GM12878 (cell line): ENCODE data around the gene NAP1L4. TPM values are rescaled to one million over a fixed set of nuclear protein-coding genes. Genes with fewer than 3 reads are reported as not detected.

Experiments
- ATAC-seq: fragments of 200-7000 bp; cut with Tn5 transposase; 3 replicates; pipeline ENCODE4 v1.9.1; 2020; ENCODE audit warnings: mild to moderate bottlenecking, moderate library complexity
- BruUV-seq: library from RNA; stranded (reverse); fragments of 400-500 nt; replicated peaks from 2 replicates; lab custom pipeline; 2021; lab: Mats Ljungman, UMichigan
- CTCF ChIA-PET: fragments of 300-600 bp; sonication (Branson Sonifier 250); formaldehyde crosslinking; extraction: SDS; loops from one replicate; lab custom pipeline; 2021; ENCODE audit warnings: inconsistent platforms; lab: Yijun Ruan, JAX
- POLR2A ChIA-PET: fragments of 350-600 bp; formaldehyde crosslinking; extraction: SDS; loops from one replicate; lab custom pipeline; 2021; ENCODE audit warnings: inconsistent platforms; lab: Charles Lee
- RAD21 ChIA-PET: fragments of 300-600 bp; sonication (Branson Sonifier 250); formaldehyde crosslinking; loops from one replicate; lab custom pipeline; 2023; ENCODE audit warnings: antibody characterized with exemption; ENCODE audit not compliant: unreplicated experiment; lab: Charles Lee
- SMC1A ChIA-PET: fragments of 300-600 bp; sonication (Branson Sonifier 250); formaldehyde crosslinking; loops from one replicate; lab custom pipeline; 2023; ENCODE audit not compliant: unreplicated experiment, uncharacterized antibody; lab: Charles Lee
- DNase-seq: peaks from one replicate; pipeline ENCODE4 v3.0.0-alpha.2; 2011; ENCODE audit warnings: low read depth, low spot score
- FAIRE-seq: peaks from 3 replicates; lab custom pipeline; 2011; peaks lifted over from hg19 to GRCh38; lab: Jason Lieb, UNC
- H2AFZ ChIP-seq: 2 replicates; pipeline ENCODE4 v1.6.0; 2011; ENCODE audit warnings: low read depth, low read length, control low read depth; ENCODE audit not compliant: control insufficient read depth
- H3K27ac ChIP-seq: 2 replicates; pipeline ENCODE4 v1.5.1; 2011; ENCODE audit warnings: control low read depth; ENCODE audit not compliant: control insufficient read depth, insufficient read depth
- H3K27me3 ChIP-seq, 2 experiments: replicated peaks in 1 of 2; 2 replicates each; pipeline versions ENCODE4 v1.6.0 to v1.6.1; 2011; ENCODE audit warnings: low read length in 1 of 2; ENCODE audit not compliant: control insufficient read depth in 2 of 2, insufficient read depth in 2 of 2
- H3K36me3 ChIP-seq, 2 experiments: 2 replicates each; pipeline ENCODE4 v1.5.1; 2011; ENCODE audit warnings: low read length in 1 of 2; ENCODE audit not compliant: control insufficient read depth in 2 of 2, insufficient read depth in 2 of 2
- H3K4me1 ChIP-seq: 2 replicates; pipeline ENCODE4 v1.6.1; 2011; ENCODE audit warnings: mild to moderate bottlenecking, low read length, moderate library complexity, mixed read lengths; ENCODE audit not compliant: control insufficient read depth, insufficient read depth
- H3K4me2 ChIP-seq: 2 replicates; pipeline ENCODE4 v1.6.0; 2011; ENCODE audit warnings: control low read depth; ENCODE audit not compliant: control insufficient read depth, insufficient read depth
- H3K4me3 ChIP-seq: fragments of 200-600 bp; sonication (generic); 2 replicates; pipeline ENCODE4 v1.5.1; 2016
- H3K79me2 ChIP-seq: 2 replicates; pipeline ENCODE4 v1.6.0; 2011; ENCODE audit warnings: low read length; ENCODE audit not compliant: control insufficient read depth, insufficient read depth
- H3K9ac ChIP-seq: 2 replicates; pipeline ENCODE4 v1.8.0; 2011; ENCODE audit warnings: low read length, control low read depth, mixed read lengths; ENCODE audit not compliant: control insufficient read depth, insufficient read depth
- H3K9me3 ChIP-seq: replicated peaks from 3 replicates; pipeline ENCODE4 v1.5.1; 2011; ENCODE audit warnings: mild to moderate bottlenecking, low read length; ENCODE audit not compliant: control insufficient read depth, insufficient read depth
- H4K20me1 ChIP-seq: 2 replicates; pipeline ENCODE4 v1.6.0; 2011; ENCODE audit not compliant: control insufficient read depth, insufficient read depth
- ASH2L ChIP-seq: fragments of 300-600, 200-600 bp; sonication (generic); IDR thresholded peaks from 2 replicates; pipeline ENCODE4 v1.6.1; 2017; ENCODE audit warnings: low read depth, mild to moderate bottlenecking, borderline replicate concordance
- BCL3 ChIP-seq: IDR thresholded peaks from 2 replicates; pipeline ENCODE4 v1.6.1; 2011; ENCODE audit warnings: borderline replicate concordance, low read depth, mild to moderate bottlenecking, moderate library complexity, low read length; ENCODE audit not compliant: insufficient read depth, poor library complexity, severe bottlenecking
- CTCF ChIP-seq, 3 experiments: IDR thresholded peaks in 2 of 3; conservative IDR thresholded peaks in 1 of 3; 2 replicates each; pipeline ENCODE4 v1.5.1; 2011; ENCODE audit warnings: low read depth in 3 of 3, low read length in 3 of 3, mild to moderate bottlenecking in 3 of 3, control low read depth in 2 of 3, moderate library complexity in 2 of 3, inconsistent platforms in 1 of 3, mixed read lengths in 1 of 3; ENCODE audit not compliant: control insufficient read depth in 2 of 3, insufficient read depth in 1 of 3; ENCODE audit errors: extremely low read depth in 1 of 3
- JUNB ChIP-seq: IDR thresholded peaks from 2 replicates; pipeline ENCODE4 v1.6.1; 2016; ENCODE audit warnings: antibody characterized with exemption, mild to moderate bottlenecking
- MEF2B ChIP-seq: fragments of 450-650 bp; IDR thresholded peaks from 2 replicates; pipeline ENCODE4 v1.6.1; 2018; ENCODE audit warnings: mild to moderate bottlenecking, moderate library complexity; ENCODE audit not compliant: partially characterized antibody, poor library complexity, severe bottlenecking
- NBN ChIP-seq: fragments of 450-650 bp; IDR thresholded peaks from 2 replicates; pipeline ENCODE4 v1.6.1; 2016
- POU2F2 ChIP-seq: IDR thresholded peaks from 3 replicates; pipeline ENCODE4 v1.6.1; 2011; ENCODE audit warnings: low read depth, mild to moderate bottlenecking, low read length, borderline replicate concordance
- SMAD1 ChIP-seq: fragments of 450-650 bp; IDR thresholded peaks from 2 replicates; pipeline ENCODE4 v1.6.1; 2018; ENCODE audit warnings: mild to moderate bottlenecking, low read depth; ENCODE audit not compliant: partially characterized antibody
- ZNF384 ChIP-seq: IDR thresholded peaks from 2 replicates; pipeline ENCODE4 v1.6.1; 2012; ENCODE audit warnings: low read depth, mild to moderate bottlenecking, low read length, improper control_type of control experiment, borderline replicate concordance
- WGBS: methylation state at CpG from one replicate; pipeline ENCODE4 v1.1.6; 2016; ENCODE audit warnings: low lambda C conversion rate; ENCODE audit not compliant: insufficient replicate concordance, insufficient coverage; ENCODE audit errors: missing lambda C conversion rate; 5-methylcytosine and 5-hydroxymethylcytosine counted together
- in situ Hi-C: fragments of 300-500 bp; cut with MboI; formaldehyde crosslinking; loops from 9 replicates; pipeline ENCODE4 v1.14.3; 2018; ENCODE audit warnings: mixed read lengths
- intact Hi-C: fragments of 100-400 bp; cut with micrococcal nuclease; formaldehyde crosslinking; loops from one replicate; pipeline ENCODE4 v1.14.2; 2022; ENCODE audit not compliant: unreplicated experiment
- polyA plus RNA-seq, 11 experiments: library from polyadenylated mRNA; depleted of rRNA in 4 of 11; unstranded in 6 of 11; stranded (reverse) in 5 of 11; fragments of >200 nt; fragmentation: Nextera tagmentation in 4 of 11; fragmentation: Illumina TruSeq in 1 of 11; extraction: Ambion mirVana in 4 of 11; extraction: Trizol in 1 of 11; gene quantifications; 1 replicate in 1 of 11; 2 replicates in 10 of 11; pipeline versions ENCODE4 v1.2.1 to v1.2.3, GENCODE V29; 2011 to 2016; ENCODE audit warnings: inconsistent platforms in 2 of 11, missing spikeins in 2 of 11, low read depth in 1 of 11
- total RNA-seq, 4 experiments: library from RNA; depleted of rRNA in 3 of 4; stranded (reverse); fragments of >200 nt in 3 of 4; fragmentation: Illumina TruSeq in 1 of 4; extraction: Trizol in 1 of 4; gene quantifications; 2 replicates each; pipeline versions ENCODE4 v1.2.1 to v1.2.3, GENCODE V29; 2013 to 2021

NAP1L4 gene
- total and polyA plus RNA-seq, 10 of the 15 experiments (the other 5 are each of a cell fraction or from before 2014, with no cell fraction given), result 24.8 to 198 (median 114) TPM

GRCh38 chr11:2926611-2927051 lies 65.5 kb downstream of the NAP1L4 start:
- RAD21 ChIA-PET, result no interaction called here
- H3K36me3 ChIP-seq, result no peaks in the 10 kb centered on the region
- CTCF ChIA-PET, result no interaction called here
- peaks cover 13% of the 10 kb centered on the region for H3K4me1 ChIP-seq
- no peak overlapping the region for H2AFZ ChIP-seq
- DNase-seq, result no peak
- no peaks in the 10 kb centered on the region for H4K20me1 ChIP-seq
- intact Hi-C loops (no loop called here), in situ Hi-C loops (no loop called here)
- no peak overlapping the region for H3K9ac ChIP-seq
- no peak overlapping the region for H3K4me3 ChIP-seq
- no peak for TF ChIP-seq JUNB
- SMC1A ChIA-PET, result no interaction called here
- FAIRE-seq, result no peak
- no TSS peak for BruUV-seq
- no peak overlapping the region for H3K27ac ChIP-seq
- no peaks in the 10 kb centered on the region for H3K79me2 ChIP-seq
- ATAC-seq, result no peak
- POLR2A ChIA-PET, result no interaction called here
- peaks cover 3 to 15% of the 10 kb centered on the region in 2 experiments for H3K27me3 ChIP-seq
- WGBS, result 51% methylated on average over 10 of the region's 11 CpGs
- H3K4me2 ChIP-seq, result no peak overlapping the region
- H3K9me3 ChIP-seq, result no peaks in the 10 kb centered on the region

- Histone ChIP-seq H4K20me1 (no peaks in the 10 kb centered on the region), H3K4me3 (no peak overlapping the region), H3K36me3 (no peaks in the 10 kb centered on the region), H3K27me3 (peaks cover 3 to 15% of the 10 kb centered on the region in 2 experiments), H3K79me2 (no peaks in the 10 kb centered on the region), H3K4me1 (peaks cover 7% of the 10 kb centered on the region), H3K9me3 (no peaks in the 10 kb centered on the region), H3K27ac (no peak overlapping the region), H2AFZ (no peak overlapping the region)
- ATAC-seq (no peak), DNase-seq (no peak), FAIRE-seq (no peak)
- in situ Hi-C loops, result no loop called here
- ChIA-PET RAD21 (no interaction called here), CTCF (no interaction called here), SMC1A (no interaction called here), POLR2A (no interaction called here)
- no TSS peak for BruUV-seq
- intact Hi-C loops, result no loop called here
- no peak for TF ChIP-seq CTCF (IDR thresholded peaks at IDR 0.05 in 2 of 3, conservative IDR thresholded peaks at IDR 0.05 in 1 of 3; ENCODE audit: control insufficient read depth in 2 of 3, extremely low read depth in 1 of 3, insufficient read depth in 1 of 3, low read depth in 3 of 3, low read length in 3 of 3)
- no peak for TF ChIP-seq NBN
- no peak for TF ChIP-seq BCL3
- no peak for TF ChIP-seq POU2F2
- TF ChIP-seq ASH2L, result no peak
- no peak for TF ChIP-seq MEF2B
- TF ChIP-seq SMAD1, result no peak
- no peak for TF ChIP-seq ZNF384
- TF ChIP-seq, all 136 proteins: peak for 0
- H3K9ac ChIP-seq, result no peak overlapping the region
- no peak overlapping the region for H3K4me2 ChIP-seq
- WGBS, result 66% methylated on average over 30 of the region's 30 CpGs
These were observed 67.1 kb downstream of the NAP1L4 start for GRCh38 chr11:2924821-2925675.
